Stimulated activated CD4-positive, alpha-beta T cell treated with anti-CD3 and anti-CD28 coated beads, Interleukin-1b, Interleukin-23, amount 100 ng/mL, for 24 hours (primary cell): Measurements from ENCODE around the gene EID2B.

ENCODE experiments used
- DNase-seq, 4 experiments: peaks; one replicate each; pipeline ENCODE4 v3.0.0-alpha.2; 2020; ENCODE audit warnings: low read depth in 4 of 4, low spot score in 1 of 4

The EID2B gene

GRCh38 chr19:39532233-39533002 is at the start of gene EID2B:
Gene EID2B, minus strand, starts transcription at chr19:39532852. Its CDS starts 50 bp downstream, at chr19:39532802.
- peak; percentile 88 to 96 (median 90) for DNase-seq

GRCh38 chr19:39582442-39582841 is 49.8 kb upstream of the EID2B start:
- peak in 1 of 4 experiments; percentile 25 for DNase-seq

- DNase-seq: no peak
These were observed 36.0 kb upstream of the EID2B start for GRCh38 chr19:39568604-39569003.

- DNase-seq: no peak
These were observed 33.4 kb upstream of the EID2B start for GRCh38 chr19:39566064-39566463.

GRCh38 chr19:39563408-39563807 is 30.8 kb upstream of the EID2B start:
- no peak for DNase-seq

GRCh38 chr19:39558624-39559117 is 26.0 kb upstream of the EID2B start:
- no peak for DNase-seq

- no peak for DNase-seq
These were observed 25.4 kb upstream of the EID2B start for GRCh38 chr19:39557811-39558623.

- DNase-seq: no peak
These were observed 23.2 kb upstream of the EID2B start for GRCh38 chr19:39555883-39556282.

GRCh38 chr19:39554701-39555311 is 22.2 kb upstream of the EID2B start:
- no peak for DNase-seq

GRCh38 chr19:39553082-39553652 is 20.5 kb upstream of the EID2B start:
- no peak for DNase-seq

GRCh38 chr19:39550197-39550596 is 17.5 kb upstream of the EID2B start:
- DNase-seq: no peak

- DNase-seq: no peak
These were observed 13.9 kb upstream of the EID2B start for GRCh38 chr19:39546599-39546998.

GRCh38 chr19:39544911-39545310 is 12.3 kb upstream of the EID2B start:
- DNase-seq: no peak

GRCh38 chr19:39544226-39544903 is 11.7 kb upstream of the EID2B start:
- DNase-seq: no peak

GRCh38 chr19:39543477-39543857 is 10.8 kb upstream of the EID2B start:
- no peak for DNase-seq

GRCh38 chr19:39542206-39542605 is 9.6 kb upstream of the EID2B start:
- no peak for DNase-seq

GRCh38 chr19:39540333-39540673 is 7.7 kb upstream of the EID2B start:
- DNase-seq: no peak

- DNase-seq: peak; percentile 91 to 96 (median 95)
These were observed 7.1 kb upstream of the EID2B start, which contains the start of gene EID2 for GRCh38 chr19:39539518-39540332. Gene EID2, minus strand, starts transcription at chr19:39540161. Its CDS starts 82 bp downstream, at chr19:39540079.

- no peak for DNase-seq
These were observed 6.5 kb upstream of the EID2B start for GRCh38 chr19:39539165-39539517.

GRCh38 chr19:39533791-39534190 is 1.1 kb upstream of the EID2B start:
- no peak for DNase-seq
